Activated CD8-positive, alpha-beta T cell treated with anti-CD3 and anti-CD28 coated beads for 36 hours (primary cell): ENCODE data around the gene MYL3. TPM values are rescaled to one million over a fixed set of nuclear protein-coding genes. Genes with fewer than 3 reads are reported as not detected.

ENCODE experiments used
- ATAC-seq: fragments of 200-7000 bp; cut with Tn5 transposase; one replicate; pipeline ENCODE4 v1.10.0; 2021; ENCODE audit warnings: mild to moderate bottlenecking, moderate library complexity
- CTCF ChIA-PET: fragments of 350-600 bp; sonication (Branson Sonifier 250); formaldehyde crosslinking; loops from one replicate; lab custom pipeline; 2021; ENCODE audit warnings: antibody characterized with exemption; lab: Charles Lee
- POLR2A ChIA-PET: fragments of 350-600 bp; sonication (Branson Sonifier 250); formaldehyde crosslinking; loops from one replicate; lab custom pipeline; 2021; ENCODE audit warnings: antibody characterized with exemption; lab: Charles Lee
- DNase-seq: peaks from one replicate; pipeline ENCODE4 v3.0.0-alpha.2; 2020
- H3K27ac Mint-ChIP-seq: one replicate; pipeline ENCODE4 v1.8.0; 2021; ENCODE audit warnings: mild to moderate bottlenecking, mixed read lengths
- H3K27me3 Mint-ChIP-seq: one replicate; pipeline ENCODE4 v1.8.0; 2021; ENCODE audit warnings: mixed read lengths
- H3K36me3 Mint-ChIP-seq: one replicate; pipeline ENCODE4 v1.8.0; 2021; ENCODE audit warnings: low read depth, mixed read lengths
- H3K4me1 Mint-ChIP-seq: one replicate; pipeline ENCODE4 v1.8.0; 2021; ENCODE audit warnings: low read depth, mixed read lengths
- H3K4me3 Mint-ChIP-seq: one replicate; pipeline ENCODE4 v1.8.0; 2021; ENCODE audit warnings: mild to moderate bottlenecking, moderate library complexity, mixed read lengths
- H3K9me3 Mint-ChIP-seq: one replicate; pipeline ENCODE4 v1.8.0; 2021; ENCODE audit warnings: mixed read lengths
- intact Hi-C: fragments of 100-400 bp; cut with micrococcal nuclease; formaldehyde crosslinking; loops from one replicate; pipeline ENCODE4 v1.10.0; 2022
- total RNA-seq, 2 experiments: library from RNA; stranded (reverse); gene quantifications; one replicate each; pipeline ENCODE4 v1.2.3, GENCODE V29; 2021
- TF ChIP-seq, protein P1 (sequence below): fragments of 200-600 bp; IDR thresholded peaks from one replicate; pipeline ENCODE4 v1.8.0; 2022; ENCODE audit warnings: antibody characterized with exemption, mild to moderate bottlenecking

MYL3 gene
- total RNA-seq, 2 experiments from 2014 or later, result not detected

- H3K9me3 Mint-ChIP-seq, result no peaks in the 10 kb centered on the region
- no peak overlapping the region for H3K4me3 Mint-ChIP-seq
- ATAC-seq (no peak), DNase-seq (no peak)
- no peaks in the 10 kb centered on the region for H3K27me3 Mint-ChIP-seq
- H3K27ac Mint-ChIP-seq, result no peak overlapping the region
- intact Hi-C loops, result no loop called here
- H3K4me1 Mint-ChIP-seq, result peaks cover 5% of the 10 kb centered on the region
- ChIA-PET POLR2A (interaction anchor here (1.0 kb wide), 1 partner anchor 37 kb away, joined by 3 read pairs; no protein-coding TSS in a partner anchor), CTCF (interaction anchor here (1.1 to 3.2 kb wide), 5 partner anchors 11 to 85 kb away, joined by 3 to 13 read pairs (median 7); no protein-coding TSS in a partner anchor)
- TF ChIP-seq, protein P1, sequence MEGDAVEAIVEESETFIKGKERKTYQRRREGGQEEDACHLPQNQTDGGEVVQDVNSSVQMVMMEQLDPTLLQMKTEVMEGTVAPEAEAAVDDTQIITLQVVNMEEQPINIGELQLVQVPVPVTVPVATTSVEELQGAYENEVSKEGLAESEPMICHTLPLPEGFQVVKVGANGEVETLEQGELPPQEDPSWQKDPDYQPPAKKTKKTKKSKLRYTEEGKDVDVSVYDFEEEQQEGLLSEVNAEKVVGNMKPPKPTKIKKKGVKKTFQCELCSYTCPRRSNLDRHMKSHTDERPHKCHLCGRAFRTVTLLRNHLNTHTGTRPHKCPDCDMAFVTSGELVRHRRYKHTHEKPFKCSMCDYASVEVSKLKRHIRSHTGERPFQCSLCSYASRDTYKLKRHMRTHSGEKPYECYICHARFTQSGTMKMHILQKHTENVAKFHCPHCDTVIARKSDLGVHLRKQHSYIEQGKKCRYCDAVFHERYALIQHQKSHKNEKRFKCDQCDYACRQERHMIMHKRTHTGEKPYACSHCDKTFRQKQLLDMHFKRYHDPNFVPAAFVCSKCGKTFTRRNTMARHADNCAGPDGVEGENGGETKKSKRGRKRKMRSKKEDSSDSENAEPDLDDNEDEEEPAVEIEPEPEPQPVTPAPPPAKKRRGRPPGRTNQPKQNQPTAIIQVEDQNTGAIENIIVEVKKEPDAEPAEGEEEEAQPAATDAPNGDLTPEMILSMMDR, result no peak
- H3K36me3 Mint-ChIP-seq, result no peaks in the 10 kb centered on the region
Measured at GRCh38 chr3:46847744-46848143, 15.5 kb downstream of the MYL3 start.

GRCh38 chr3:46846624-46847542 is 16.4 kb downstream of the MYL3 start:
- peak overlapping the region; percentile 65 for H3K4me3 Mint-ChIP-seq
- peaks cover 5% of the 10 kb centered on the region for H3K4me1 Mint-ChIP-seq
- ATAC-seq, result no peak
- no peak overlapping the region for H3K27ac Mint-ChIP-seq
- intact Hi-C loops, result no loop called here
- H3K9me3 Mint-ChIP-seq, result no peaks in the 10 kb centered on the region
- CTCF ChIA-PET, result interaction anchor here (1.0 to 3.2 kb wide), 10 partner anchors 12 to 129 kb away, joined by 3 to 13 read pairs (median 4); partner anchors contain the start of gene PRSS50
- no peaks in the 10 kb centered on the region for H3K36me3 Mint-ChIP-seq
- no peaks in the 10 kb centered on the region for H3K27me3 Mint-ChIP-seq
- TF ChIP-seq, protein P1, result no peak
- no peak for DNase-seq
- POLR2A ChIA-PET, result interaction anchor here (0.6 to 1.0 kb wide), 3 partner anchors 21 to 383 kb away, joined by 3 read pairs; no protein-coding TSS in a partner anchor

GRCh38 chr3:46845860-46846623 is 17.2 kb downstream of the MYL3 start:
- Mint-ChIP-seq H3K4me1 (peaks cover 5% of the 10 kb centered on the region), H3K36me3 (no peaks in the 10 kb centered on the region), H3K9me3 (peaks cover 6% of the 10 kb centered on the region), H3K4me3 (peak overlapping the region; percentile 65), H3K27me3 (no peaks in the 10 kb centered on the region), H3K27ac (peak overlapping the region; percentile 75)
- intact Hi-C loops, result no loop called here
- TF ChIP-seq, protein P1, result no peak
- peak; percentile 78 for DNase-seq
- POLR2A ChIA-PET, result interaction anchor here (0.6 to 1.1 kb wide), 5 partner anchors 22 to 382 kb away, joined by 3 read pairs; no protein-coding TSS in a partner anchor
- CTCF ChIA-PET, result interaction anchor here (0.8 to 2.3 kb wide), 12 partner anchors 9 to 128 kb away, joined by 3 to 12 read pairs (median 4); partner anchors contain the start of gene PRSS50
- ATAC-seq, result peak; percentile 92

GRCh38 chr3:46845397-46845859 is 17.8 kb downstream of the MYL3 start:
- ChIA-PET CTCF (interaction anchor here (0.8 to 2.0 kb wide), 8 partner anchors 8 to 128 kb away, joined by 3 to 6 read pairs (median 4); partner anchors contain the start of gene PRSS50), POLR2A (interaction anchor here (0.8 to 1.1 kb wide), 4 partner anchors 23 to 174 kb away, joined by 3 read pairs; no protein-coding TSS in a partner anchor)
- intact Hi-C loops, result no loop called here
- H3K27me3 Mint-ChIP-seq, result no peaks in the 10 kb centered on the region
- H3K4me1 Mint-ChIP-seq, result peaks cover 5% of the 10 kb centered on the region
- ATAC-seq, result no peak
- peak; percentile 20 for DNase-seq
- peaks cover under 1% of the 10 kb centered on the region for H3K36me3 Mint-ChIP-seq
- H3K4me3 Mint-ChIP-seq, result peak overlapping the region; percentile 65
- H3K27ac Mint-ChIP-seq, result peak overlapping the region; percentile 75
- peaks cover 11% of the 10 kb centered on the region for H3K9me3 Mint-ChIP-seq
- TF ChIP-seq, protein P1, result no peak
